Neural cell (in vitro differentiated cells): ENCODE measurements around the gene EFCAB11. TPM values are rescaled to one million over a fixed set of nuclear protein-coding genes. Genes with fewer than 3 reads are reported as not detected.

Experiments used
- H2AFZ ChIP-seq: fragments of 200-600, 300-800 bp; sonication (generic), shearing (Covaris generic); 2 replicates; pipeline ENCODE4 v1.6.0; 2014; ENCODE audit warnings: low read depth, mild to moderate bottlenecking, antibody characterized with exemption, low read length, moderate library complexity
- H3F3A ChIP-seq: fragments of 200-600 bp; shearing (Covaris generic); 2 replicates; pipeline ENCODE4 v1.6.1; 2016; ENCODE audit warnings: mild to moderate bottlenecking, moderate library complexity, mixed read lengths, antibody characterized with exemption, low read length; ENCODE audit not compliant: insufficient read depth, poor library complexity, severe bottlenecking
- H3K27ac ChIP-seq: fragments of 200-600, 300-800 bp; sonication (generic), shearing (Covaris generic); 2 replicates; pipeline ENCODE4 v1.5.1; 2014; ENCODE audit warnings: mild to moderate bottlenecking, low read length, moderate library complexity
- H3K27me3 ChIP-seq: fragments of 300-800, 200-600 bp; sonication (generic), shearing (Covaris generic); 2 replicates; pipeline ENCODE4 v1.6.0; 2014; ENCODE audit warnings: mild to moderate bottlenecking, low read depth, low read length, moderate library complexity; ENCODE audit not compliant: insufficient read depth
- H3K36me3 ChIP-seq: fragments of 300-800, 200-600 bp; sonication (generic), shearing (Covaris generic); 2 replicates; pipeline ENCODE4 v1.5.1; 2014; ENCODE audit warnings: mild to moderate bottlenecking, antibody characterized with exemption, low read length, moderate library complexity; ENCODE audit not compliant: insufficient read depth
- H3K4me2 ChIP-seq: fragments of 300-800, 200-600 bp; sonication (generic), shearing (Covaris generic); 2 replicates; pipeline ENCODE4 v1.6.0; 2014; ENCODE audit warnings: mild to moderate bottlenecking, low read length
- H3K4me3 ChIP-seq: fragments of 300-800, 200-600 bp; sonication (generic), shearing (Covaris generic); 2 replicates; pipeline ENCODE4 v1.5.1; 2014; ENCODE audit warnings: mild to moderate bottlenecking, low read length, moderate library complexity
- H3K79me2 ChIP-seq: fragments of 200-600 bp; shearing (Covaris generic); replicated peaks from 2 replicates; pipeline ENCODE4 v1.6.0; 2014; ENCODE audit warnings: mild to moderate bottlenecking, low read length, moderate library complexity; ENCODE audit not compliant: insufficient read depth
- H3K9ac ChIP-seq: fragments of 300-800, 200-600 bp; sonication (generic), shearing (Covaris generic); 2 replicates; pipeline ENCODE4 v1.6.1; 2016; ENCODE audit warnings: mild to moderate bottlenecking, low read length, mixed read lengths
- H3K9me2 ChIP-seq: fragments of 200-600 bp; shearing (Covaris generic); 2 replicates; pipeline ENCODE4 v1.6.1; 2016; ENCODE audit warnings: mild to moderate bottlenecking, low read length, mixed read lengths; ENCODE audit not compliant: insufficient read depth
- H3K9me3 ChIP-seq: fragments of 200-600, 300-800 bp; sonication (generic), shearing (Covaris generic); 2 replicates; pipeline ENCODE4 v1.6.1; 2016; ENCODE audit warnings: mild to moderate bottlenecking, mixed run types, low read length, moderate library complexity, mixed read lengths
- H4K20me1 ChIP-seq: fragments of 200-600 bp; shearing (Covaris generic); 2 replicates; pipeline ENCODE4 v1.6.1; 2016; ENCODE audit warnings: mild to moderate bottlenecking, mixed run types; ENCODE audit not compliant: insufficient read depth
- EP300 ChIP-seq: fragments of 450-650 bp; conservative IDR thresholded peaks from 2 replicates; pipeline ENCODE4 v1.6.1; 2014; ENCODE audit warnings: antibody characterized with exemption, mild to moderate bottlenecking, moderate library complexity; ENCODE audit not compliant: poor library complexity, severe bottlenecking
- EZH2 ChIP-seq: fragments of 200-600, 300-800 bp; shearing (Covaris generic), sonication (generic); IDR thresholded peaks from 2 replicates; pipeline ENCODE4 v1.6.1; 2014; ENCODE audit warnings: antibody characterized with exemption, low read length, borderline replicate concordance, mild to moderate bottlenecking; ENCODE audit not compliant: insufficient read depth, poor library complexity, severe bottlenecking
- MXI1 ChIP-seq: fragments of 450-650 bp; conservative IDR thresholded peaks from 2 replicates; pipeline ENCODE4 v1.6.1; 2014; ENCODE audit warnings: antibody characterized with exemption, mild to moderate bottlenecking; ENCODE audit not compliant: poor library complexity, severe bottlenecking
- POLR2AphosphoS5 ChIP-seq: IDR thresholded peaks from 2 replicates; pipeline ENCODE4 v1.6.1; 2012
- RAD21 ChIP-seq: fragments of 450-650 bp; conservative IDR thresholded peaks from 2 replicates; pipeline ENCODE4 v1.6.1; 2014; ENCODE audit warnings: antibody characterized with exemption, mild to moderate bottlenecking, moderate library complexity
- SMC3 ChIP-seq: fragments of 450-650 bp; conservative IDR thresholded peaks from 2 replicates; pipeline ENCODE4 v1.6.1; 2014; ENCODE audit warnings: antibody characterized with exemption, mild to moderate bottlenecking, moderate library complexity; ENCODE audit not compliant: poor library complexity
- TAF1 ChIP-seq: IDR thresholded peaks from 2 replicates; pipeline ENCODE4 v1.6.1; 2012; ENCODE audit warnings: low read depth
- polyA plus RNA-seq: library from polyadenylated mRNA; depleted of rRNA; stranded (reverse); fragments of >200 nt; gene quantifications from 2 replicates; pipeline ENCODE4 v1.2.3, GENCODE V29; 2014
- TF ChIP-seq, protein P1 (sequence below): fragments of 450-650 bp; IDR thresholded peaks from 2 replicates; pipeline ENCODE4 v1.5.1; 2014; ENCODE audit warnings: antibody characterized with exemption, mild to moderate bottlenecking, moderate library complexity; ENCODE audit not compliant: poor library complexity, severe bottlenecking
- TF ChIP-seq, protein P2 (sequence below): IDR thresholded peaks from 2 replicates; pipeline ENCODE4 v1.6.1; 2012; ENCODE audit warnings: borderline replicate concordance

Gene EFCAB11
- polyA plus RNA-seq, 1 donor from 2014 or later: 7.9 TPM

DNA sequence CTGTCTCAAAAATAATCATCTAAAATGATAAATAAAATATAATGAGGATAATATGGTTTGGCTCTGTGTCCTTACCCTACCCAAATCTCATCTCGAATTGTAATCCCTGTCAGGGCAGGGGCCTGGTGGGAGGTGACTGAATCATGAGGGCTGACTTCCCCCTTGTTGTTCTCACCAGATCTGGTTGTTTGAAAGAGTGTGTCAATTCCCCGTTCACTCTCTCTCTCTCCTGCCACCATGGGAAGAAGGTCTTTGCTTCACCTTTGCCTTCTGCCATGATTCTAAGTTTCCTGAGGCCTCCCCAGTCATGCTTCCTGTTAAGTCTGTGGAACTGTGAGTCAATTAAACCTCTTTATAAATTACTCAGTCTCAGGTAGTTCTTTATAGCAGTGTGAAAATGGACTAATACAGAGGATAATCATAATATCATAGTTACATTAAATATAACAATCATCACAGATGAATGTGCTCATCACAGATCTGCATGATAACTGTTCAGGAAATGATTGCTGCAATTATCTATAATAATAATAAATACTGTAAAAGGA lies 12.6 kb downstream of the EFCAB11 start:
- H3K27ac ChIP-seq: no peak overlapping the region
- H3K36me3 ChIP-seq: no peaks in the 10 kb centered on the region

DNA sequence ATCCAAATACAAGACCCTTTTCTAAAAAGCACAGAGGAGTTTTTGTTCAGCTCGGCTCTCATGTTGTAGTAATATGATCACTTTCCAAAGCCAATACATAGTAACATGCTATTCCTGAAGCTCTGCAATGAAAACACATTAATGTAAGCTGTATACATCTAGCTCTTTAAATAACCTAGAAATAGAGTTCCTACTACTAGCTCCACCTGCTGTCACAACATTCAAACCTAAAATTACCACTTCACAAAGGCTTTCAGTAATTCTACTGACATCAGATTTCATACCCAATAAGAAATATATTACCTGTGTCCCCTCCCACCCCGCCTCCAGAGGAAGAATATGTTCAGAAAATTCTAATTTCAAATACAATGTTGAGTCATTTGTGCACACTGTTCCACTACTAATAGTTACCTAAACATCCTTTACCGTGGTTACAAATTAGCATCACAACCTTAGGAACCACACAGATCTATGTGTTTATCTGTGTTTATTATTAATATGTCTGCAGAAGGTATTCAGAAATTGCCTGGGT lies 17.8 kb downstream of the EFCAB11 start:
- Histone ChIP-seq H2AFZ (no peak overlapping the region), H3K4me2 (no peak overlapping the region), H3K36me3 (no peaks in the 10 kb centered on the region), H3K9ac (no peak overlapping the region), H3F3A (no peaks in the 10 kb centered on the region), H4K20me1 (no peaks in the 10 kb centered on the region), H3K27ac (no peak overlapping the region), H3K9me3 (no peaks in the 10 kb centered on the region), H3K9me2 (no peaks in the 10 kb centered on the region), H3K4me3 (no peak overlapping the region), H3K79me2 (no peaks in the 10 kb centered on the region), H3K27me3 (no peaks in the 10 kb centered on the region)
- no peak for TF ChIP-seq EP300
- TF ChIP-seq, protein P1, sequence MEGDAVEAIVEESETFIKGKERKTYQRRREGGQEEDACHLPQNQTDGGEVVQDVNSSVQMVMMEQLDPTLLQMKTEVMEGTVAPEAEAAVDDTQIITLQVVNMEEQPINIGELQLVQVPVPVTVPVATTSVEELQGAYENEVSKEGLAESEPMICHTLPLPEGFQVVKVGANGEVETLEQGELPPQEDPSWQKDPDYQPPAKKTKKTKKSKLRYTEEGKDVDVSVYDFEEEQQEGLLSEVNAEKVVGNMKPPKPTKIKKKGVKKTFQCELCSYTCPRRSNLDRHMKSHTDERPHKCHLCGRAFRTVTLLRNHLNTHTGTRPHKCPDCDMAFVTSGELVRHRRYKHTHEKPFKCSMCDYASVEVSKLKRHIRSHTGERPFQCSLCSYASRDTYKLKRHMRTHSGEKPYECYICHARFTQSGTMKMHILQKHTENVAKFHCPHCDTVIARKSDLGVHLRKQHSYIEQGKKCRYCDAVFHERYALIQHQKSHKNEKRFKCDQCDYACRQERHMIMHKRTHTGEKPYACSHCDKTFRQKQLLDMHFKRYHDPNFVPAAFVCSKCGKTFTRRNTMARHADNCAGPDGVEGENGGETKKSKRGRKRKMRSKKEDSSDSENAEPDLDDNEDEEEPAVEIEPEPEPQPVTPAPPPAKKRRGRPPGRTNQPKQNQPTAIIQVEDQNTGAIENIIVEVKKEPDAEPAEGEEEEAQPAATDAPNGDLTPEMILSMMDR: peak; percentile 48
- peak; percentile 50 for TF ChIP-seq SMC3
- TF ChIP-seq RAD21: peak; percentile 43

More for the DNA sequence above, 12.6 kb downstream of the EFCAB11 start:
- H2AFZ ChIP-seq: no peak overlapping the region
- H4K20me1 ChIP-seq: no peaks in the 10 kb centered on the region
- H3K4me2 ChIP-seq: no peak overlapping the region
- no peak for TF ChIP-seq POLR2AphosphoS5
- TF ChIP-seq EZH2: no peak
- TF ChIP-seq EP300: no peak
- TF ChIP-seq TAF1: no peak
- TF ChIP-seq, protein P2, sequence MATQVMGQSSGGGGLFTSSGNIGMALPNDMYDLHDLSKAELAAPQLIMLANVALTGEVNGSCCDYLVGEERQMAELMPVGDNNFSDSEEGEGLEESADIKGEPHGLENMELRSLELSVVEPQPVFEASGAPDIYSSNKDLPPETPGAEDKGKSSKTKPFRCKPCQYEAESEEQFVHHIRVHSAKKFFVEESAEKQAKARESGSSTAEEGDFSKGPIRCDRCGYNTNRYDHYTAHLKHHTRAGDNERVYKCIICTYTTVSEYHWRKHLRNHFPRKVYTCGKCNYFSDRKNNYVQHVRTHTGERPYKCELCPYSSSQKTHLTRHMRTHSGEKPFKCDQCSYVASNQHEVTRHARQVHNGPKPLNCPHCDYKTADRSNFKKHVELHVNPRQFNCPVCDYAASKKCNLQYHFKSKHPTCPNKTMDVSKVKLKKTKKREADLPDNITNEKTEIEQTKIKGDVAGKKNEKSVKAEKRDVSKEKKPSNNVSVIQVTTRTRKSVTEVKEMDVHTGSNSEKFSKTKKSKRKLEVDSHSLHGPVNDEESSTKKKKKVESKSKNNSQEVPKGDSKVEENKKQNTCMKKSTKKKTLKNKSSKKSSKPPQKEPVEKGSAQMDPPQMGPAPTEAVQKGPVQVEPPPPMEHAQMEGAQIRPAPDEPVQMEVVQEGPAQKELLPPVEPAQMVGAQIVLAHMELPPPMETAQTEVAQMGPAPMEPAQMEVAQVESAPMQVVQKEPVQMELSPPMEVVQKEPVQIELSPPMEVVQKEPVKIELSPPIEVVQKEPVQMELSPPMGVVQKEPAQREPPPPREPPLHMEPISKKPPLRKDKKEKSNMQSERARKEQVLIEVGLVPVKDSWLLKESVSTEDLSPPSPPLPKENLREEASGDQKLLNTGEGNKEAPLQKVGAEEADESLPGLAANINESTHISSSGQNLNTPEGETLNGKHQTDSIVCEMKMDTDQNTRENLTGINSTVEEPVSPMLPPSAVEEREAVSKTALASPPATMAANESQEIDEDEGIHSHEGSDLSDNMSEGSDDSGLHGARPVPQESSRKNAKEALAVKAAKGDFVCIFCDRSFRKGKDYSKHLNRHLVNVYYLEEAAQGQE: no peak
- no peak for TF ChIP-seq RAD21
- TF ChIP-seq, protein P1: no peak
- no peak for TF ChIP-seq MXI1
- no peak for TF ChIP-seq SMC3
- H3F3A ChIP-seq: no peaks in the 10 kb centered on the region
- no peaks in the 10 kb centered on the region for H3K9me2 ChIP-seq
- H3K9ac ChIP-seq: no peak overlapping the region
- H3K9me3 ChIP-seq: no peaks in the 10 kb centered on the region
- no peak overlapping the region for H3K4me3 ChIP-seq
- H3K27me3 ChIP-seq: no peaks in the 10 kb centered on the region
- H3K79me2 ChIP-seq: no peaks in the 10 kb centered on the region
